Activated T-helper 1 cell treated with anti-CD3 and anti-CD28 coated beads, Interleukin-2, amount 50 U/mL, for 16 hours (primary cell): ENCODE measurements around the gene CNTF.

Experiments used
- DNase-seq, 2 donors: peaks; one replicate each; pipeline ENCODE4 v3.0.0-alpha.2; 2020; ENCODE audit warnings: low read depth in 1 of 2, low spot score in 1 of 2

The CNTF gene

GRCh38 chr11:58606930-58607714, 15.3 kb upstream of the CNTF start:
- DNase-seq, result no peak

- DNase-seq, result no peak
Measured at GRCh38 chr11:58608331-58608730, 14.1 kb upstream of the CNTF start.

GRCh38 chr11:58609723-58610122, 12.7 kb upstream of the CNTF start:
- DNase-seq, result no peak

- no peak for DNase-seq
Measured at GRCh38 chr11:58613228-58613627, 9.2 kb upstream of the CNTF start.

- DNase-seq, result no peak
Measured at GRCh38 chr11:58615559-58615958, 6.9 kb upstream of the CNTF start.

- DNase-seq, result no peak
Measured at GRCh38 chr11:58616594-58616993, 5.9 kb upstream of the CNTF start.

GRCh38 chr11:58617976-58618557, 4.4 kb upstream of the CNTF start:
- no peak for DNase-seq

GRCh38 chr11:58621586-58622262, 741 bp upstream of the CNTF start:
- no peak for DNase-seq

GRCh38 chr11:58625086-58625485, 2.6 kb downstream of the CNTF start:
- DNase-seq, result no peak

GRCh38 chr11:58625826-58626460, 3.5 kb downstream of the CNTF start:
- no peak for DNase-seq

- no peak for DNase-seq
Measured at GRCh38 chr11:58626934-58627483, 4.5 kb downstream of the CNTF start.

GRCh38 chr11:58628446-58628845, 6.0 kb downstream of the CNTF start:
- DNase-seq, result no peak

- no peak for DNase-seq
Measured at GRCh38 chr11:58629857-58630256, 7.4 kb downstream of the CNTF start.

- DNase-seq, result no peak
Measured at GRCh38 chr11:58631378-58631777, 8.9 kb downstream of the CNTF start.

GRCh38 chr11:58632510-58632909, 10.0 kb downstream of the CNTF start:
- no peak for DNase-seq

- no peak for DNase-seq
Measured at GRCh38 chr11:58636587-58636986, 14.1 kb downstream of the CNTF start.

GRCh38 chr11:58637371-58637770, 14.9 kb downstream of the CNTF start:
- no peak for DNase-seq

GRCh38 chr11:58639103-58639502, 16.6 kb downstream of the CNTF start:
- DNase-seq, result no peak

GRCh38 chr11:58639669-58640068, 17.2 kb downstream of the CNTF start:
- no peak for DNase-seq

GRCh38 chr11:58640386-58641023, 18.0 kb downstream of the CNTF start:
- DNase-seq, result no peak

- DNase-seq, result no peak
Measured at GRCh38 chr11:58641341-58641740, 18.9 kb downstream of the CNTF start.
